NOMO-1 treated with dmso at 0.1 percent for 144 hours (cell line): Measurements from ENCODE around the gene FAM118B.

Source experiments
- DNase-seq: peaks from one replicate; lab custom pipeline; 2025; ENCODE audit not compliant: unreplicated experiment; lab: John Stamatoyannopoulos, UW

Gene FAM118B

DNA sequence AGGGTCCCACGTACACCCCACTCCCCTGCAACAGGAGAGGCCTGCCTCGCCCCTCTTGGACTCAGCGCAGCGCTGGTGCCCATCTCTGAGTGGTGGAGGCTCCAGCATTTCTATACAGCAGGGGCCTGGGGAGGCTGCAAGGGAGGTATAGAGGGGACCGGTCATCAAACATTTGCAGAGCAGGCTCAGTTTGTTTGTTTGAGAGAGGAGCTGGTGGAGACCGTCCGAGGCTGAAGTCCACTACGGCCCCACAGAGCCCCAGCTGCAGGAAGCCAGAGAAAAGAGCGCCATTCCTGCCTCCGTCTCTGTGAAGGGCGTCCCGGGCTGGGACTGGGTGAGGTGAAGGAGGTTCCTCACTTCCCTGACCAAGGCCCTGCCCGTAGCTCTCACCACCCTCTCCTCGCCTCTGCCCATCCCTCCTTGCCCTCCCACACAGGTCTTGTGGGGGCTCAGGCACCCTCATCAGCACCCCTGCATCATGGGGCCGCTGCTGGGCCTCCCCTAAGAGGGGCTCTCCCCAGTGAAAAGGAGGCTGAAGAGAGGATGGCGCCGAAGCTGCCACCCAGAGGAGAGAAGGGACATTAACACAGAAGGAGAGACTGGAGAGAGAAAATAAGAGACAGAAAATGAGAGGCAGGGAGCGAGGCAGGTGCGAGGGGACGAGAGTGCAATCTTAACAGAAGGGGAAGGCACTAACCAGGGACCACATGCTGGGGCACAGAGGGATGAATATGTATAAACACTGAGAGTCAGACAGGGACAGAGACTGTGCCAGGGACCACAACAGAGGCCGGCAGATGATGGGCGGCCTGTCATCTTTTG lies 24.7 kb upstream of the FAM118B start:
- no peak for DNase-seq

GRCh38 chr11:126188332-126189108 lies 23.1 kb upstream of the FAM118B start:
- DNase-seq: no peak

- DNase-seq: no peak
These were observed 22.3 kb upstream of the FAM118B start for GRCh38 chr11:126189109-126189929.

GRCh38 chr11:126190792-126191191 lies 20.8 kb upstream of the FAM118B start:
- no peak for DNase-seq

GRCh38 chr11:126191379-126192073 lies 20.1 kb upstream of the FAM118B start:
- DNase-seq: no peak

DNA sequence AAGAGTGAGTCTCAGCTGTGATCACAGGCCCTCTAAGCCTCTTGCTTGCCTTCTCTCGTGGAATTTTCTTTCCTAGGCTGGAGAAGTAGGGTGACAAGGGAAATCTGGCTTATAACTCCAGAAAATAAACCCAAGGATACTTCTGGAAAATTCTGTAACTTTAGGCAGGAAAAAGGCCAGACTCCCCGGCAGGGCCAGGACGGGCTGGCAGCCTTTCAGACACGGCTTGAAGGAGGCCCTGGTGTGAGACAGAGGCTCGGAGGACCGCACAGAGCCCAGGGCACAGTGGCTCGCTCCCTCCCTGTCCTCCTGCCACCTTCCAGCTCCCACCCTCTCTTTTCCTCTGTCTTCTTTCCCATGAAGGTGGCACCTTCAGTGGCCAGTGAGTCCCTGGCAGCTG lies 19.2 kb upstream of the FAM118B start:
- DNase-seq: no peak

- DNase-seq: no peak
These were observed 18.5 kb upstream of the FAM118B start for GRCh38 chr11:126193038-126193478.

- DNase-seq: peak; percentile 2
These were observed 17.4 kb upstream of the FAM118B start for GRCh38 chr11:126194121-126194543.

- no peak for DNase-seq
These were observed 16.5 kb upstream of the FAM118B start for GRCh38 chr11:126195119-126195518.

GRCh38 chr11:126197277-126197939 lies 14.2 kb upstream of the FAM118B start:
- no peak for DNase-seq

GRCh38 chr11:126198648-126199047 lies 12.9 kb upstream of the FAM118B start:
- DNase-seq: no peak

DNA sequence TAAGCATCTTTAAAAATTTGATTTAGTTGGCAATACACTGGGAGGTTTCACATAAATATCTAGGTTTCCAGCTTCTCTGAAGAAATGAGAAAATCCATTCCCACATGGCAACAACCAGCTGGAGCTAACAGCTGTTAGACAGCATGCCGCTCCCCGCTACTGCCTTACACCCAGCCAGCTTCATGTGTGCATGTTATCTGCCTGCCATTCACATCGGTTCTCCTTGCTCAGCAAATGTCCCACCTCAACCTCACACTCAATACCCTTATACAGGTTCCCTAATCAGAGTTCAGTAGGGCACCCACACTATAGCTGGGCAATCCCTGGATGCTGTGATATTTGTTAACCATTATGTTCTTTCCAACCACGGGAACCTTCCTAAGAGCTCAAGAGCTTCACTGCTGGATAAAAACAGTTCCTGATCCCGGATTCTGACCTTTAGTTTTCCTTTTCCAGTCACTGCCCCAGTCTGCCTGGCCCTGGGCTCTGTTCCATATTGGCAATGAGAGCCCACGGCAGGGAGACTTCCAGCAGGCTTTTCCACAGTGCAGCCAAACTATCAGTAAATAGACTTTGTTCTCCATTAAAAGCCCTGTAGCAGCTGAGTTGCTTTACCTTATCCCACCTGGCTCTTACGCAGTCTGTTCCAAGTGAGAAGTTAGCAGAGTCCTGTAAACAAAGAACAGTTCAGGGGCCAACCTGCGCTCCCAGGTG lies 8.8 kb upstream of the FAM118B start:
- DNase-seq: no peak

DNA sequence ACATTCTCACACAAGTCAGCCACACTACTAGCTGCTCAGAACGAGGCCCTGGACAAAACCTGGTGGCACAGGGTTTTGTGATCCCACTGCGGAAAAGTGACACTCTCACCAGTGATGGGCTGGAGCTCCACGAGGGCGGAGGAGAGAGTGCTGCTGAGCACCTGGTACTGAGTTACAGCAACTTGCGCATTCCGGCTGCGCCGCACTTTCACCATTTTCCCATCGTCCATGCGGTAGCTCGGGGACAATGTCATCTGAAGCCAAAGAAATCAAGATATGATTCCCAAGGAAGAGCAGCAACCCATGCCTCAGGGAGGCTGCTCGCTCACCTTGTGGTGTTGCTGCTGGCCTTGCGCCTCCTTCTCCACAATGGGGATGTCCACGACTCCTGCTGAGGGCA lies 6.2 kb upstream of the FAM118B start:
- no peak for DNase-seq

GRCh38 chr11:126207896-126208295 lies 3.7 kb upstream of the FAM118B start:
- no peak for DNase-seq

- DNase-seq: no peak
These were observed 729 bp upstream of the FAM118B start for GRCh38 chr11:126210871-126211235.

- no peak for DNase-seq
These were observed 593 bp downstream of the FAM118B start for GRCh38 chr11:126212089-126212660.

GRCh38 chr11:126214441-126214840 lies 2.9 kb downstream of the FAM118B start:
- no peak for DNase-seq

DNA sequence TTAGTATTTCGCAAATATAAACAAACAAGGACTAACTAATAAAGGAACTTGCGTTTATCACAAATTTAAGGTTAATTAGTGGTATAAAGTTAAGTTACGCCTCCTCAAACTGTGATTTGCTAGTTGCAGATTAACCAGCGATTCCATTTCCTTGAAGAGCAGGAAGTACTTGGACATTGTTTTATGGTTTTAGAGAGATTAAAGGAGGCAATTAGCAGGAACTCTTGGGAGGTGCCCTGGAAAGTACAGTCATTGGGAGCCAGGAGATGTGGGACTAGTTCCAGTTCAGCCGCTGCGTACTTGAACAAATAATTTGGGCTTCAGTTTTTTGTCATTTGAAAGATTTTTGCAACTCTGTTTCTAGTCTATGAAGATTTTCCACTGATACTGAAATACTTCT lies 3.3 kb downstream of the FAM118B start:
- no peak for DNase-seq
